Measurements from ENCODE around the gene PCSK5. TPM values are rescaled to one million over a fixed set of nuclear protein-coding genes. Genes with fewer than 3 reads are reported as not detected.

The PCSK5 gene
- total and polyA plus RNA-seq, 4 experiments from 2014 or later = 3.4 to 8.4 (median 6.5) TPM

DNA sequence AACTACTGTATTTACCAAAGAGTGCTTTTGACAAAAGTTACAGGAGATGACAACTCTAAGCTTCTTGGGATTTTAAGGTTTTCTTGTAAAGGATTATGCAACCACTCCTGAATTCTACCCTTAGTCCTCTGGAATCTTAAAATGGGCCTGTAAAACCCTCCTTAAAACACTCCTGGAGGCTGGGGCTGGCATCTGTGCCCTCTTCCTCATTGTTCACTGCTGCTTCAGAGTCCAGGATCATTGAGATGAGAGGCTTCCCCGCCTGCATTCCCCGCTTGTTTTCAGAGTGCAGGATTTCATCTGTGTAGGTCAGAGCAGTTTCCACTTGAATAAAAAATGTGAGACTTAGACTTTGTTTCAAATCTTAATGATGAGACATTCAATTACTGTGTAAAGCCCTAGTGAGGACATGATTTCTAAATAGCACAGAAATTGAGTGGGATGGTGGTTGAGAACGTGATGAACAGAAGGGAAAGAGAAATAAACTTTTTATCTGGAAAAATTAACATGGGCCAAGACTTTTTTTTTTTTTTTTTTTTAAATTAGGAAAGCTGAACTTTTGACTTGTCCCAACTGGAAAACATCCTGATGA is 40.4 kb downstream of the PCSK5 start:
- intact Hi-C loops (cut with micrococcal nuclease) = no loop called here
- H3K9me3 Mint-ChIP-seq = no peaks in the 10 kb centered on the region
- Histone ChIP-seq H3K27me3 (ENCODE audit: insufficient read depth, low read length) (no peaks in the 10 kb centered on the region), H3K36me3 (ENCODE audit: insufficient read depth, low read length) (no peaks in the 10 kb centered on the region), H3K4me3 (ENCODE audit: low read length in 2 of 2) (no peak overlapping the region), H3K4me1 (ENCODE audit: insufficient read depth, low read length) (no peaks in the 10 kb centered on the region), H3K27ac (ENCODE audit: low read depth, low read length) (no peak overlapping the region), H3K9me3 (ENCODE audit: control insufficient read depth in 1 of 2, low read length in 2 of 2) (no peaks in the 10 kb centered on the region)
- DNase-seq = no peak
- H3K4me3 Mint-ChIP-seq = no peak overlapping the region
- CTCF ChIA-PET (ENCODE audit: partially characterized antibody) = no interaction called here
- H3K27ac Mint-ChIP-seq = no peak overlapping the region
- peaks cover 15 to 23% of the 10 kb centered on the region in 2 donors for H3K36me3 Mint-ChIP-seq
- H3K27me3 Mint-ChIP-seq = no peaks in the 10 kb centered on the region
- peaks cover 0 to 5% (median 0%) of the 10 kb centered on the region in 4 donors for H3K4me1 Mint-ChIP-seq
- POLR2A ChIA-PET (ENCODE audit: partially characterized antibody) = no interaction called here

- no peaks in the 10 kb centered on the region for H3K9me3 Mint-ChIP-seq
- Histone ChIP-seq H3K4me3 (ENCODE audit: low read length in 2 of 2) (no peak overlapping the region), H3K27ac (ENCODE audit: low read depth, low read length) (no peak overlapping the region), H3K4me1 (ENCODE audit: insufficient read depth, low read length) (no peaks in the 10 kb centered on the region), H3K9me3 (ENCODE audit: control insufficient read depth in 1 of 2, low read length in 2 of 2) (no peaks in the 10 kb centered on the region), H3K36me3 (ENCODE audit: insufficient read depth, low read length) (no peaks in the 10 kb centered on the region), H3K27me3 (ENCODE audit: insufficient read depth, low read length) (no peaks in the 10 kb centered on the region)
- no peak overlapping the region for H3K4me3 Mint-ChIP-seq
- H3K36me3 Mint-ChIP-seq = peaks cover 25 to 29% of the 10 kb centered on the region in 2 donors
- ChIA-PET POLR2A (ENCODE audit: partially characterized antibody) (no interaction called here), CTCF (ENCODE audit: partially characterized antibody) (no interaction called here)
- DNase-seq = no peak
- intact Hi-C loops (cut with micrococcal nuclease) = no loop called here
- no peaks in the 10 kb centered on the region for H3K27me3 Mint-ChIP-seq
- peaks cover 0 to 16% (median 5%) of the 10 kb centered on the region in 4 donors for H3K4me1 Mint-ChIP-seq
- H3K27ac Mint-ChIP-seq = no peak overlapping the region
Measured at GRCh38 chr9:75933982-75934381, 43.5 kb downstream of the PCSK5 start.

DNA sequence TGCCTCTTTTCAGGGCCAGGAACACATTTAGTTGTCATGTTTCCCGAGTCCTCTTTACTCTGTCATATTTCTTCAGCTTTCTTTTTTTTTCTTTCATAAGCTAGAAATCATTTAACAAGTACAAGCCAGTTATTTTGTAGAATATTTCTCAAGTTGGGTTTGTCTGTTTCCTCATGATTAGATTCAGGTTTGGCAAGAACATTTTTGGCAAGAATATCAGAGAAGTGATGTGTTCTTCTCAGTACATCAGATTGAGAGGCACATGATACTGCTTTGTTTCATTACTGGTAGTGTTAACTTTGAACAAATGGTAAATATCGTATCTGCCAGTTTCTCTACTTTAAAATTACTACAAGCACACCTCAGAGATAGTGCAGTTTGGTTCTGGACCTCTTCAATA is 45.1 kb downstream of the PCSK5 start:
- Mint-ChIP-seq H3K27ac (no peak overlapping the region), H3K4me1 (peaks cover 0 to 10% (median 5%) of the 10 kb centered on the region in 4 donors), H3K4me3 (no peak overlapping the region), H3K27me3 (no peaks in the 10 kb centered on the region), H3K9me3 (no peaks in the 10 kb centered on the region), H3K36me3 (peaks cover 28 to 29% of the 10 kb centered on the region in 2 donors)
- ChIA-PET POLR2A (ENCODE audit: partially characterized antibody) (no interaction called here), CTCF (ENCODE audit: partially characterized antibody) (interaction anchor here (1.0 to 1.4 kb wide), 2 partner anchors 23 to 470 kb away, joined by 3 to 4 read pairs; no protein-coding TSS in a partner anchor)
- no peaks in the 10 kb centered on the region for H3K36me3 ChIP-seq (ENCODE audit: insufficient read depth, low read length)
- no peaks in the 10 kb centered on the region for H3K27me3 ChIP-seq (ENCODE audit: insufficient read depth, low read length)
- no peaks in the 10 kb centered on the region for H3K4me1 ChIP-seq (ENCODE audit: insufficient read depth, low read length)
- no peak overlapping the region for H3K4me3 ChIP-seq (ENCODE audit: low read length in 2 of 2)
- intact Hi-C loops (cut with micrococcal nuclease) = no loop called here
- H3K9me3 ChIP-seq (ENCODE audit: control insufficient read depth in 1 of 2, low read length in 2 of 2) = no peaks in the 10 kb centered on the region
- no peak for DNase-seq
- no peak overlapping the region for H3K27ac ChIP-seq (ENCODE audit: low read depth, low read length)

DNA sequence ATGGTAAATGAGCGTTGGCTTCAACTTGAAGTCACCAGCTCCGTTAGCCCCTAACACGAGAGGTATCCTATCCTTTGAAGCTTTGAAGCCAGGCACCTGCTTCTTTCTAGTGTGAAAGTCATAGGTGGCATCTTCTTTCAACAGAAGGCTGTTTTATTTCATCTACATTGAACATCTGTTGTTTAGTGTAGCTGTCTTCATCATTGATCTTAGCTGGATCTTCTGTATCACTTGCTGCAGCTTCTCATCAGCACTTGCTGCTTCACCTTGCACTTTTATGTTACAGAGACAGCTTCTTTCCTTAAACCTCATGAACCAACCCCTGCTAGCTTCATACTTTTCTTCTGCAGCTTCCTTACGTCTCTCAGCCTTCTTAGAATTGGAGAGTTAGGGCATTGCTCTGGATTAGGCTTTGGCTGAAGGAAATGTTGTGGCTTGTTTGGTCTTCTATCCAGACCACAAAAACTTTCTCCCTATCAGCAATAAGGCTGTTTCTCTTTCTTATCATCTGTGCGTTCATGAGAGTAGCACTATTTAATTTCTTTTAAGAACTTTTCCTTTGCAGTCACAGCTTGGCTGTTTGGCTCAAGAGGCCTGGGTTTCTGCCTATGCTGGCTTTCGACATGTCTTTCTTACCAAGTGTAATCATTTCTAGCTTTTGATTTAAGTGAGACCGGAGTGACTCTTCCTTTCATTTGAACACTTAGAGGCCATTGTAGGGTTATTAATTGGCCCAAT is 47.2 kb downstream of the PCSK5 start:
- Histone ChIP-seq H3K9me3 (ENCODE audit: control insufficient read depth in 1 of 2, low read length in 2 of 2) (no peaks in the 10 kb centered on the region), H3K36me3 (ENCODE audit: insufficient read depth, low read length) (no peaks in the 10 kb centered on the region), H3K4me1 (ENCODE audit: insufficient read depth, low read length) (no peaks in the 10 kb centered on the region), H3K27me3 (ENCODE audit: insufficient read depth, low read length) (no peaks in the 10 kb centered on the region), H3K4me3 (ENCODE audit: low read length in 2 of 2) (no peak overlapping the region), H3K27ac (ENCODE audit: low read depth, low read length) (no peak overlapping the region)
- POLR2A ChIA-PET (ENCODE audit: partially characterized antibody) = no interaction called here
- H3K27me3 Mint-ChIP-seq = no peaks in the 10 kb centered on the region
- H3K9me3 Mint-ChIP-seq = no peaks in the 10 kb centered on the region
- CTCF ChIA-PET (ENCODE audit: partially characterized antibody) = no interaction called here
- intact Hi-C loops (cut with micrococcal nuclease) = no loop called here
- peaks cover 0 to 10% (median 5%) of the 10 kb centered on the region in 4 donors for H3K4me1 Mint-ChIP-seq
- peaks cover 26 to 27% of the 10 kb centered on the region in 2 donors for H3K36me3 Mint-ChIP-seq
- H3K4me3 Mint-ChIP-seq = no peak overlapping the region
- H3K27ac Mint-ChIP-seq = no peak overlapping the region
- DNase-seq = no peak

- Histone ChIP-seq H3K4me1 (ENCODE audit: insufficient read depth, low read length) (no peaks in the 10 kb centered on the region), H3K27me3 (ENCODE audit: insufficient read depth, low read length) (no peaks in the 10 kb centered on the region), H3K9me3 (ENCODE audit: control insufficient read depth in 1 of 2, low read length in 2 of 2) (no peaks in the 10 kb centered on the region), H3K36me3 (ENCODE audit: insufficient read depth, low read length) (no peaks in the 10 kb centered on the region), H3K27ac (ENCODE audit: low read depth, low read length) (no peak overlapping the region), H3K4me3 (ENCODE audit: low read length in 2 of 2) (no peak overlapping the region)
- ChIA-PET CTCF (ENCODE audit: partially characterized antibody) (no interaction called here), POLR2A (ENCODE audit: partially characterized antibody) (no interaction called here)
- H3K9me3 Mint-ChIP-seq = no peaks in the 10 kb centered on the region
- H3K4me3 Mint-ChIP-seq = no peak overlapping the region
- H3K36me3 Mint-ChIP-seq = peaks cover 15 to 16% of the 10 kb centered on the region in 2 donors
- no peak for DNase-seq
- intact Hi-C loops (cut with micrococcal nuclease) = no loop called here
- H3K27me3 Mint-ChIP-seq = no peaks in the 10 kb centered on the region
- no peak overlapping the region for H3K27ac Mint-ChIP-seq
- peaks cover 0 to 10% (median 5%) of the 10 kb centered on the region in 4 donors for H3K4me1 Mint-ChIP-seq
Measured at GRCh38 chr9:75938946-75939345, 48.5 kb downstream of the PCSK5 start.

- H3K27ac ChIP-seq (ENCODE audit: low read depth, low read length) = no peak overlapping the region
- no peaks in the 10 kb centered on the region for H3K4me1 ChIP-seq (ENCODE audit: insufficient read depth, low read length)
- Mint-ChIP-seq H3K36me3 (peaks cover 12% of the 10 kb centered on the region in 2 donors), H3K4me1 (peaks cover 0 to 10% (median 5%) of the 10 kb centered on the region in 4 donors), H3K4me3 (no peak overlapping the region), H3K9me3 (no peaks in the 10 kb centered on the region), H3K27ac (no peak overlapping the region), H3K27me3 (no peaks in the 10 kb centered on the region)
- H3K9me3 ChIP-seq (ENCODE audit: control insufficient read depth in 1 of 2, low read length in 2 of 2) = no peaks in the 10 kb centered on the region
- CTCF ChIA-PET (ENCODE audit: partially characterized antibody) = no interaction called here
- no peaks in the 10 kb centered on the region for H3K36me3 ChIP-seq (ENCODE audit: insufficient read depth, low read length)
- intact Hi-C loops (cut with micrococcal nuclease) = no loop called here
- no peak for DNase-seq
- H3K27me3 ChIP-seq (ENCODE audit: insufficient read depth, low read length) = no peaks in the 10 kb centered on the region
- POLR2A ChIA-PET (ENCODE audit: partially characterized antibody) = no interaction called here
- H3K4me3 ChIP-seq (ENCODE audit: low read length in 2 of 2) = no peak overlapping the region
Measured at GRCh38 chr9:75939536-75940111, 49.2 kb downstream of the PCSK5 start.

DNA sequence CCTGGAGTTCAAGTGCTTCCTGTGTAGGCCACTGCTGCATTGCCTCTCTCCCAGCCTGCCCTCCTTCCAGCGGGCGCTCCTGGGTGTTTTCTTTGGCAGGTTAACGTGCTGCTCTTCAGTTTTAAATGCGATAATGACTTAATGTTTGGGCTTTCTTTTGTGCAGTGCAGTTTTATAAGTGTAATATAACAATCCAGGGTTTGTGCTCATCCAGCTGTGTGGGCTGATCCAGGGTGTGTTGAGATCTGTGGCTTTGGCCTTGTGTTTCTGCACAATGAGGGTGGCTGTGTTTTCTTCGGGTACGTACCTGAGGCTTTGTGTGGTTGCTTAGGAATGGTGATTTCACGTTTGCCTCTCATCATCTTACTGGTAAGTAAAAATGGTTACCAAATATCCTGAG is 50.6 kb downstream of the PCSK5 start:
- ChIA-PET CTCF (ENCODE audit: partially characterized antibody) (no interaction called here), POLR2A (ENCODE audit: partially characterized antibody) (no interaction called here)
- DNase-seq = no peak
- H3K27ac ChIP-seq (ENCODE audit: low read depth, low read length) = no peak overlapping the region
- Mint-ChIP-seq H3K27me3 (no peaks in the 10 kb centered on the region), H3K4me3 (no peak overlapping the region), H3K9me3 (no peaks in the 10 kb centered on the region), H3K36me3 (peaks cover 5 to 18% of the 10 kb centered on the region in 2 donors), H3K4me1 (peaks cover 0 to 14% (median 7%) of the 10 kb centered on the region in 4 donors), H3K27ac (no peak overlapping the region)
- intact Hi-C loops (cut with micrococcal nuclease) = no loop called here
- H3K4me3 ChIP-seq (ENCODE audit: low read length in 2 of 2) = no peak overlapping the region
- H3K36me3 ChIP-seq (ENCODE audit: insufficient read depth, low read length) = no peaks in the 10 kb centered on the region
- H3K9me3 ChIP-seq (ENCODE audit: control insufficient read depth in 1 of 2, low read length in 2 of 2) = no peaks in the 10 kb centered on the region
- no peaks in the 10 kb centered on the region for H3K27me3 ChIP-seq (ENCODE audit: insufficient read depth, low read length)
- H3K4me1 ChIP-seq (ENCODE audit: insufficient read depth, low read length) = no peaks in the 10 kb centered on the region

All from CD4-positive, alpha-beta memory T cell (primary cell).